Measurements from ENCODE around the gene TRERF1. TPM values are rescaled to one million over a fixed set of nuclear protein-coding genes. Genes with fewer than 3 reads are reported as not detected.

TRERF1 gene
- total and polyA plus RNA-seq, 2 experiments from 2014 or later = 11.2 to 20.6 TPM

- TF ChIP-seq EZH2 (IDR thresholded peaks at IDR 0.05; ENCODE audit: low read depth, unreplicated experiment) = no peak
- TF ChIP-seq ZNF114 (CRISPR knock-in tag; IDR thresholded peaks at IDR 0.05) = no peak
Measured at GRCh38 chr6:42349753-42350511, 101.8 kb downstream of the TRERF1 start (continued).

GRCh38 chr6:42347456-42347855 lies 104.3 kb downstream of the TRERF1 start:
- no peak for DNase-seq (ENCODE audit: low spot score)
- Histone ChIP-seq H3K4me2 (no peak overlapping the region), H3F3A (replicated peaks; ENCODE audit: low read depth) (no peaks in the 10 kb centered on the region), H3K36me3 (ENCODE audit: insufficient read depth) (no peaks in the 10 kb centered on the region), H4K20me1 (replicated peaks; ENCODE audit: insufficient read depth) (peaks cover 31% of the 10 kb centered on the region), H3K27ac (ENCODE audit: low read depth) (no peak overlapping the region), H3K9me2 (ENCODE audit: insufficient read depth) (no peaks in the 10 kb centered on the region), H3K4me3 (no peak overlapping the region), H3K79me2 (replicated peaks; ENCODE audit: insufficient read depth) (peaks cover 61% of the 10 kb centered on the region), H3K27me3 (ENCODE audit: insufficient read depth) (no peaks in the 10 kb centered on the region), H3K4me1 (ENCODE audit: insufficient read depth) (no peaks in the 10 kb centered on the region; the same call in 1 of the 2 replicates), H2AFZ (no peak overlapping the region)
- no peak overlapping the region for H3K4me3 Mint-ChIP-seq
- TF ChIP-seq ZNF114 (CRISPR knock-in tag; IDR thresholded peaks at IDR 0.05) (no peak), NANOG (IDR thresholded peaks at IDR 0.05; ENCODE audit: borderline replicate concordance) (no peak), CTCF (conservative IDR thresholded peaks at IDR 0.05; ENCODE audit: low read depth in 2 of 2) (no peak), EZH2phosphoT487 (IDR thresholded peaks at IDR 0.05; ENCODE audit: unreplicated experiment) (no peak), EZH2 (IDR thresholded peaks at IDR 0.05; ENCODE audit: low read depth, unreplicated experiment) (no peak), ZNF331 (CRISPR knock-in tag; IDR thresholded peaks at IDR 0.05; ENCODE audit: low read depth) (no peak), CREB1 (CRISPR knock-in tag; IDR thresholded peaks at IDR 0.05; ENCODE audit: low read depth) (no peak), ZNF462 (CRISPR knock-in tag; IDR thresholded peaks at IDR 0.05) (no peak)
- TF ChIP-seq, protein P1, sequence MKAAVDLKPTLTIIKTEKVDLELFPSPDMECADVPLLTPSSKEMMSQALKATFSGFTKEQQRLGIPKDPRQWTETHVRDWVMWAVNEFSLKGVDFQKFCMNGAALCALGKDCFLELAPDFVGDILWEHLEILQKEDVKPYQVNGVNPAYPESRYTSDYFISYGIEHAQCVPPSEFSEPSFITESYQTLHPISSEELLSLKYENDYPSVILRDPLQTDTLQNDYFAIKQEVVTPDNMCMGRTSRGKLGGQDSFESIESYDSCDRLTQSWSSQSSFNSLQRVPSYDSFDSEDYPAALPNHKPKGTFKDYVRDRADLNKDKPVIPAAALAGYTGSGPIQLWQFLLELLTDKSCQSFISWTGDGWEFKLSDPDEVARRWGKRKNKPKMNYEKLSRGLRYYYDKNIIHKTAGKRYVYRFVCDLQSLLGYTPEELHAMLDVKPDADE (IDR thresholded peaks at IDR 0.05) = no peak
- ATAC-seq = no peak
- H3K4me1 Mint-ChIP-seq = peaks cover 23% of the 10 kb centered on the region
- no peak overlapping the region for H3K27ac Mint-ChIP-seq
- H3K36me3 Mint-ChIP-seq (ENCODE audit: low read depth) = no peaks in the 10 kb centered on the region; the same call in 2 of the 3 replicates
- H3K9me3 Mint-ChIP-seq = no peaks in the 10 kb centered on the region
- peaks cover 6% of the 10 kb centered on the region for H3K27me3 Mint-ChIP-seq (ENCODE audit: insufficient read depth, low read depth, poor library complexity)

All from GM23338 (cell line).